Measurements from ENCODE around the gene SMIM15.

- TF ChIP-seq CTCF (IDR thresholded peaks at IDR 0.05; ENCODE audit: poor library complexity) (no peak), EZH2 (IDR thresholded peaks at IDR 0.05; ENCODE audit: borderline replicate concordance) (no peak)
Observed at GRCh38 chr5:61139094-61139873, 23.0 kb downstream of the SMIM15 start.

All from hepatocyte (in vitro differentiated cells).